Gastroesophageal sphincter (tissue), 2 donors: ENCODE results near the gene TEKTIP1.

ENCODE experiments used
- EP300 ChIP-seq: sonication (generic); formaldehyde crosslinking; IDR thresholded peaks from one replicate; pipeline ENCODE4 v1.6.1; 2017; ENCODE audit warnings: antibody characterized with exemption, mild to moderate bottlenecking
- POLR2A ChIP-seq, 2 donors: fragments of 450-650 bp; IDR thresholded peaks; one replicate each; pipeline ENCODE4 v1.6.1; 2017; ENCODE audit warnings: antibody characterized with exemption in 2 of 2, mild to moderate bottlenecking in 2 of 2, moderate library complexity in 1 of 2

DNA sequence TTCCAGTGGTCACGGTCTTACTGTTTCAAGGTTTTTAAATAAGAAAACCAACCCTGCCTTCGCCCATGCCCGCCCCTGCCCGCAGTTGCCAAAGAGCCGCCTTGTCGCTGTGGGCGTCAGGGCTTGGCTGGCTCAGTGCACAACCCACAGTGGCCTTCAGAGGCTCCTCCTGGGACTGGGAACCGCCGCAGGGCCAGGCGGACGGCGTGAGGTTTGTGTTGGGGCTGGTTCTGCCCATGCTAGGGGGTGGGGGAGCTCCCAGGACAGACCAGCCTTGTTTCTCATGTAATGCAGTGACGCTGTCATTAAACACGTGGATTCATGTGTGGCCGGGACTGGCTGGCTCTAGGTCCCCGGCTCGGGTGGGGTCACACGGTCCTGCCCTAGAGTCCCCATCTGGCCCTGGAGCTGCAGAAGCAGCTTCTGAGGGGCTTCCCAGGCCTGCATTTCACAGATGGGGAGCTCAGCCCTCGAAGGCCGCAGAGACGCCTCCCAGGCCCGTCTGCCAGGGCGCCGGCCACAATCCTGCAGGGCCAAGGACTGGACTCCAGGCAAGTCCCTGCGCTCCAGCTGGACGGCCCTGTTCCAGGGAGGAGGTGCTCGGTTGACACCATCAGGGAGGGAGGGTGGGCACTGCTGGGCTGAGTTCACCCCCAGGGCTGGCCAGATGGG lies 2.4 kb upstream of the TEKTIP1 start:
- TF ChIP-seq POLR2A (IDR thresholded peaks at IDR 0.05) (no peak), EP300 (no peak)
